NT2/D1 (cell line): ENCODE data around the gene DLL1.

Experiments used
- YY1 ChIP-seq: IDR thresholded peaks from 2 replicates; pipeline ENCODE4 v1.6.1; 2011; ENCODE audit not compliant: insufficient read length, insufficient read depth
- ZNF274 ChIP-seq: IDR thresholded peaks from 2 replicates; pipeline ENCODE4 v1.6.1; 2011; ENCODE audit warnings: mild to moderate bottlenecking, low read depth, low read length

GRCh38 chr6:170283212-170284081 is 7.4 kb downstream of the DLL1 start:
- no peak for TF ChIP-seq YY1
- no peak for TF ChIP-seq ZNF274
